ENCODE data around the gene HSPA9. TPM values are rescaled to one million over a fixed set of nuclear protein-coding genes. Genes with fewer than 3 reads are reported as not detected.

Gene HSPA9
- total RNA-seq, 1 experiment from 2014 or later: 502 TPM

- Histone ChIP-seq H3K36me3 (ENCODE audit: insufficient read depth, low read length, poor library complexity, severe bottlenecking) (peaks cover 100% of the 10 kb centered on the region), H3K27me3 (replicated peaks; ENCODE audit: insufficient read depth, low read depth, low read length, poor library complexity) (no peaks in the 10 kb centered on the region), H3K9me3 (ENCODE audit: low read depth, low read length, poor library complexity, severe bottlenecking) (no peaks in the 10 kb centered on the region), H3K4me3 (ENCODE audit: low read depth, low read length, poor library complexity, severe bottlenecking) (no peak overlapping the region), H3K4me1 (ENCODE audit: insufficient read depth, low read length, poor library complexity, severe bottlenecking) (peaks cover 7% of the 10 kb centered on the region), H3K27ac (ENCODE audit: low read depth, low read length, poor library complexity, severe bottlenecking) (no peak overlapping the region)
- ChIA-PET CTCF (interaction anchor here (0.5 kb wide), 1 partner anchor 908 kb away, joined by 4 read pairs; no protein-coding TSS in a partner anchor), POLR2A (ENCODE audit: low non-redundant PET) (interaction anchor here (0.7 to 1.1 kb wide), 2 partner anchors 25 to 215 kb away, joined by 3 to 5 read pairs; partner anchors contain the start of gene ETF1)
- TF ChIP-seq EZH2 (IDR thresholded peaks at IDR 0.05; ENCODE audit: borderline replicate concordance, low read depth, low read length, poor library complexity, severe bottlenecking): no peak
- peak; percentile 28; the same call in 1 of the 2 replicates for TF ChIP-seq CTCF (conservative IDR thresholded peaks at IDR 0.05; ENCODE audit: low read depth, low read length)
- no TSS peak for BruUV-seq (replicated peaks)
- no peak for DNase-seq (ENCODE audit: low spot score)
- intact Hi-C loops (cut with micrococcal nuclease; ENCODE audit: unreplicated experiment): no loop called here
Measured at GRCh38 chr5:138568061-138568824, 7.0 kb downstream of the HSPA9 start.

GRCh38 chr5:138566792-138567191, 8.4 kb downstream of the HSPA9 start:
- ChIA-PET POLR2A (ENCODE audit: low non-redundant PET) (no interaction called here), CTCF (no interaction called here)
- Histone ChIP-seq H3K27me3 (replicated peaks; ENCODE audit: insufficient read depth, low read depth, low read length, poor library complexity) (no peaks in the 10 kb centered on the region), H3K27ac (ENCODE audit: low read depth, low read length, poor library complexity, severe bottlenecking) (no peak overlapping the region), H3K4me3 (ENCODE audit: low read depth, low read length, poor library complexity, severe bottlenecking) (no peak overlapping the region), H3K9me3 (ENCODE audit: low read depth, low read length, poor library complexity, severe bottlenecking) (no peaks in the 10 kb centered on the region), H3K36me3 (ENCODE audit: insufficient read depth, low read length, poor library complexity, severe bottlenecking) (peaks cover 96% of the 10 kb centered on the region), H3K4me1 (ENCODE audit: insufficient read depth, low read length, poor library complexity, severe bottlenecking) (no peaks in the 10 kb centered on the region)
- DNase-seq (ENCODE audit: low spot score): no peak
- TF ChIP-seq EZH2 (IDR thresholded peaks at IDR 0.05; ENCODE audit: borderline replicate concordance, low read depth, low read length, poor library complexity, severe bottlenecking) (no peak), CTCF (conservative IDR thresholded peaks at IDR 0.05; ENCODE audit: low read depth, low read length) (no peak)
- intact Hi-C loops (cut with micrococcal nuclease; ENCODE audit: unreplicated experiment): no loop called here
- BruUV-seq (replicated peaks): no TSS peak

- DNase-seq (ENCODE audit: low spot score): no peak
- Histone ChIP-seq H3K27ac (ENCODE audit: low read depth, low read length, poor library complexity, severe bottlenecking) (no peak overlapping the region), H3K27me3 (replicated peaks; ENCODE audit: insufficient read depth, low read depth, low read length, poor library complexity) (no peaks in the 10 kb centered on the region), H3K4me1 (ENCODE audit: insufficient read depth, low read length, poor library complexity, severe bottlenecking) (no peaks in the 10 kb centered on the region), H3K36me3 (ENCODE audit: insufficient read depth, low read length, poor library complexity, severe bottlenecking) (peaks cover 96% of the 10 kb centered on the region), H3K9me3 (ENCODE audit: low read depth, low read length, poor library complexity, severe bottlenecking) (no peaks in the 10 kb centered on the region), H3K4me3 (ENCODE audit: low read depth, low read length, poor library complexity, severe bottlenecking) (no peak overlapping the region)
- ChIA-PET CTCF (no interaction called here), POLR2A (ENCODE audit: low non-redundant PET) (interaction anchor here (0.5 kb wide), 1 partner anchor 10 kb away, joined by 4 read pairs; no protein-coding TSS in a partner anchor)
- BruUV-seq (replicated peaks): no TSS peak
- intact Hi-C loops (cut with micrococcal nuclease; ENCODE audit: unreplicated experiment): no loop called here
- no peak for TF ChIP-seq EZH2 (IDR thresholded peaks at IDR 0.05; ENCODE audit: borderline replicate concordance, low read depth, low read length, poor library complexity, severe bottlenecking)
- TF ChIP-seq CTCF (conservative IDR thresholded peaks at IDR 0.05; ENCODE audit: low read depth, low read length): no peak
Measured at GRCh38 chr5:138565100-138565821, 9.9 kb downstream of the HSPA9 start.
